ENCODE results near the gene HMX2. TPM values are rescaled to one million over a fixed set of nuclear protein-coding genes. Genes with fewer than 3 reads are reported as not detected.

Gene HMX2
- total RNA-seq, 4 donors from 2014 or later = not detected

- Histone ChIP-seq H3K36me3 (no peaks in the 10 kb centered on the region), H3K27me3 (peaks cover 100% of the 10 kb centered on the region), H3K27ac (no peak within 1 kb of the TSS), H3K9me3 (no peaks in the 10 kb centered on the region), H3K4me3 (peak within 1 kb of the TSS; percentile 46), H3K4me1 (peaks cover 68% of the 10 kb centered on the region)
- TF ChIP-seq POLR2A (IDR thresholded peaks at IDR 0.05) = no peak
- TF ChIP-seq EP300 (IDR thresholded peaks at IDR 0.05) = no peak
- TF ChIP-seq POLR2AphosphoS5 (IDR thresholded peaks at IDR 0.05) = no peak
- no peak for TF ChIP-seq CTCF (IDR thresholded peaks at IDR 0.05)
- WGBS = 2% methylated on average over 12 of the region's 76 CpGs
- no peak for DNase-seq (ENCODE audit: low spot score in 2 of 2)
These were observed 12.4 kb upstream of the HMX2 start, which contains the start of gene HMX3 for GRCh38 chr10:123135415-123136141. Gene HMX3, plus strand, starts transcription at chr10:123135970. Its CDS starts 81 bp downstream, at chr10:123136051.

GRCh38 chr10:123136221-123136805 lies 11.6 kb upstream of the HMX2 start:
- peaks cover 68% of the 10 kb centered on the region for H3K4me1 ChIP-seq
- H3K27me3 ChIP-seq = peaks cover 100% of the 10 kb centered on the region
- H3K27ac ChIP-seq = no peak overlapping the region
- TF ChIP-seq CTCF (IDR thresholded peaks at IDR 0.05) (no peak), POLR2AphosphoS5 (IDR thresholded peaks at IDR 0.05) (no peak), POLR2A (IDR thresholded peaks at IDR 0.05) (no peak), EP300 (IDR thresholded peaks at IDR 0.05) (no peak)
- no peak for DNase-seq (ENCODE audit: low spot score in 2 of 2)
- no peaks in the 10 kb centered on the region for H3K9me3 ChIP-seq
- H3K4me3 ChIP-seq = peak overlapping the region; percentile 46
- 4% methylated on average over 23 of the region's 59 CpGs for WGBS
- no peaks in the 10 kb centered on the region for H3K36me3 ChIP-seq

- peak overlapping the region; percentile 32 for H3K4me3 ChIP-seq
- TF ChIP-seq CTCF (IDR thresholded peaks at IDR 0.05) (no peak), POLR2A (IDR thresholded peaks at IDR 0.05) (no peak), EP300 (IDR thresholded peaks at IDR 0.05) (no peak), POLR2AphosphoS5 (IDR thresholded peaks at IDR 0.05) (no peak)
- no peak for DNase-seq (ENCODE audit: low spot score in 2 of 2)
These were observed 10.9 kb upstream of the HMX2 start for GRCh38 chr10:123136806-123137642.

GRCh38 chr10:123139165-123139520 lies 8.8 kb upstream of the HMX2 start:
- H3K9me3 ChIP-seq = no peaks in the 10 kb centered on the region
- H3K36me3 ChIP-seq = no peaks in the 10 kb centered on the region
- WGBS = 12% methylated on average over 7 of the region's 7 CpGs
- peak overlapping the region; percentile 12 for H3K4me3 ChIP-seq
- TF ChIP-seq POLR2A (IDR thresholded peaks at IDR 0.05) = no peak
- no peak for TF ChIP-seq CTCF (IDR thresholded peaks at IDR 0.05)
- no peak for TF ChIP-seq POLR2AphosphoS5 (IDR thresholded peaks at IDR 0.05)
- no peak for TF ChIP-seq EP300 (IDR thresholded peaks at IDR 0.05)
- no peak overlapping the region for H3K27ac ChIP-seq
- peaks cover 100% of the 10 kb centered on the region for H3K27me3 ChIP-seq
- no peak for DNase-seq (ENCODE audit: low spot score in 2 of 2)
- H3K4me1 ChIP-seq = peaks cover 64% of the 10 kb centered on the region

More at GRCh38 chr10:123136806-123137642, 10.9 kb upstream of the HMX2 start:
- Histone ChIP-seq H3K27ac (no peak overlapping the region), H3K9me3 (no peaks in the 10 kb centered on the region), H3K4me1 (peaks cover 68% of the 10 kb centered on the region), H3K36me3 (no peaks in the 10 kb centered on the region), H3K27me3 (peaks cover 100% of the 10 kb centered on the region)
- 2% methylated on average over 35 of the region's 83 CpGs for WGBS

Data from suprapubic skin (tissue), 4 donors.